Activated CD8-positive, alpha-beta T cell treated with anti-CD3 and anti-CD28 coated beads for 36 hours (primary cell): ENCODE data around the gene YAF2. TPM values are rescaled to one million over a fixed set of nuclear protein-coding genes. Genes with fewer than 3 reads are reported as not detected.
A peak's percentile ranks its signal among the peaks of the same experiment; 100 is the strongest.

Source experiments
- ATAC-seq: fragments of 200-7000 bp; cut with Tn5 transposase; one replicate; pipeline ENCODE4 v1.10.0; 2021; ENCODE audit warnings: mild to moderate bottlenecking, moderate library complexity
- CTCF ChIA-PET: fragments of 350-600 bp; sonication (Branson Sonifier 250); formaldehyde crosslinking; loops from one replicate; lab custom pipeline; 2021; ENCODE audit warnings: antibody characterized with exemption; lab: Charles Lee
- POLR2A ChIA-PET: fragments of 350-600 bp; sonication (Branson Sonifier 250); formaldehyde crosslinking; loops from one replicate; lab custom pipeline; 2021; ENCODE audit warnings: antibody characterized with exemption; lab: Charles Lee
- DNase-seq: peaks from one replicate; pipeline ENCODE4 v3.0.0-alpha.2; 2020
- H3K27ac Mint-ChIP-seq: one replicate; pipeline ENCODE4 v1.8.0; 2021; ENCODE audit warnings: mild to moderate bottlenecking, mixed read lengths
- H3K27me3 Mint-ChIP-seq: one replicate; pipeline ENCODE4 v1.8.0; 2021; ENCODE audit warnings: mixed read lengths
- H3K36me3 Mint-ChIP-seq: one replicate; pipeline ENCODE4 v1.8.0; 2021; ENCODE audit warnings: low read depth, mixed read lengths
- H3K4me1 Mint-ChIP-seq: one replicate; pipeline ENCODE4 v1.8.0; 2021; ENCODE audit warnings: low read depth, mixed read lengths
- H3K4me3 Mint-ChIP-seq: one replicate; pipeline ENCODE4 v1.8.0; 2021; ENCODE audit warnings: mild to moderate bottlenecking, moderate library complexity, mixed read lengths
- H3K9me3 Mint-ChIP-seq: one replicate; pipeline ENCODE4 v1.8.0; 2021; ENCODE audit warnings: mixed read lengths
- intact Hi-C: fragments of 100-400 bp; cut with micrococcal nuclease; formaldehyde crosslinking; loops from one replicate; pipeline ENCODE4 v1.10.0; 2022
- total RNA-seq, 2 experiments: library from RNA; stranded (reverse); gene quantifications; one replicate each; pipeline ENCODE4 v1.2.3, GENCODE V29; 2021
- TF ChIP-seq, protein P1 (sequence below): fragments of 200-600 bp; IDR thresholded peaks from one replicate; pipeline ENCODE4 v1.8.0; 2022; ENCODE audit warnings: antibody characterized with exemption, mild to moderate bottlenecking

Gene YAF2
- total RNA-seq, 2 experiments from 2014 or later, result 39.4 to 40.8 TPM

DNA sequence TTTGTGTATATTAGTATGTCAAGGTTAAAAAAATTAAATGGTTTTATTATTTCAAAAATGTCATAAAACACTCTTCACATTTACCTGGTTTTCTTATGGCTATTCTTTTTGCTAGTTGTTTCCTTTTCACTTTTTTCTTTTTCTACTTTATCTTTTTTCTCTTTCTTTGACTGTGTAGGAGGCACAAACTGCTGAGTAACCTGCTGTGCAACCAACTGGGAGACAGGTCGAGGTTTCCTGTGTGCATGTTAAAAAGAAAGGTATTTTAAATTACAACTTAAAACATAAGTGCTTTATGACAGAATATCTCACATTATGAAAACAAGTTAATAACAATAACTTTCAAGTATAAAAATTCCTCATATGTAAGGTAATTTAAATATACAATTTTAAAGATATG lies 76.5 kb downstream of the YAF2 start:
- Mint-ChIP-seq H3K4me3 (no peak overlapping the region), H3K27ac (peak overlapping the region; percentile 61), H3K9me3 (no peaks in the 10 kb centered on the region), H3K36me3 (peaks cover 8% of the 10 kb centered on the region), H3K4me1 (peaks cover 15% of the 10 kb centered on the region), H3K27me3 (no peaks in the 10 kb centered on the region)
- ChIA-PET CTCF (interaction anchor here (2.1 kb wide), 1 partner anchor 211 kb away, joined by 7 read pairs; no protein-coding TSS in a partner anchor), POLR2A (interaction anchor here (1.3 kb wide), 1 partner anchor 16 kb away, joined by 4 read pairs; no protein-coding TSS in a partner anchor)
- ATAC-seq (no peak), DNase-seq (no peak)
- TF ChIP-seq, protein P1, sequence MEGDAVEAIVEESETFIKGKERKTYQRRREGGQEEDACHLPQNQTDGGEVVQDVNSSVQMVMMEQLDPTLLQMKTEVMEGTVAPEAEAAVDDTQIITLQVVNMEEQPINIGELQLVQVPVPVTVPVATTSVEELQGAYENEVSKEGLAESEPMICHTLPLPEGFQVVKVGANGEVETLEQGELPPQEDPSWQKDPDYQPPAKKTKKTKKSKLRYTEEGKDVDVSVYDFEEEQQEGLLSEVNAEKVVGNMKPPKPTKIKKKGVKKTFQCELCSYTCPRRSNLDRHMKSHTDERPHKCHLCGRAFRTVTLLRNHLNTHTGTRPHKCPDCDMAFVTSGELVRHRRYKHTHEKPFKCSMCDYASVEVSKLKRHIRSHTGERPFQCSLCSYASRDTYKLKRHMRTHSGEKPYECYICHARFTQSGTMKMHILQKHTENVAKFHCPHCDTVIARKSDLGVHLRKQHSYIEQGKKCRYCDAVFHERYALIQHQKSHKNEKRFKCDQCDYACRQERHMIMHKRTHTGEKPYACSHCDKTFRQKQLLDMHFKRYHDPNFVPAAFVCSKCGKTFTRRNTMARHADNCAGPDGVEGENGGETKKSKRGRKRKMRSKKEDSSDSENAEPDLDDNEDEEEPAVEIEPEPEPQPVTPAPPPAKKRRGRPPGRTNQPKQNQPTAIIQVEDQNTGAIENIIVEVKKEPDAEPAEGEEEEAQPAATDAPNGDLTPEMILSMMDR, result no peak
- intact Hi-C loops, result no loop called here

DNA sequence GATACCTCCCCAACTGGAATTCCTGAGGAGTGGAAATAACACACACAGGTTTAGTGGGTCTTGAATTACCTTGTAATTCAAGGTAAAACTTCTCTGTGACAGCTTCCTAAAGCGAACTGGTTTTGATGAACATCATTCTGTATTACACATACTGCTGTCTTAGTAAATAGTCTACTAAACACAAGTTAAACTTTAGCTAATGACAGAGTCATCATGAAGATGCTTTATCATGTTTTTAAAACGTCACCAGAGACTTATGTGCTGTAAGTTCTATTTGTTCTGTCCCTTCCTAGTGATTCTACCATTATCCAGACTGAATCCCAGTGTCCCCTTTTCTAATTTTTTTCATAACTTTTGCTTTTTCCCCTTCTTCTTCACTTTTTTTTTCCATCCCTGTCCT lies 81.8 kb downstream of the YAF2 start:
- CTCF ChIA-PET, result interaction anchor here (1.1 to 1.3 kb wide), 2 partner anchors 11 kb away, joined by 3 to 4 read pairs; no protein-coding TSS in a partner anchor
- intact Hi-C loops, result no loop called here

DNA sequence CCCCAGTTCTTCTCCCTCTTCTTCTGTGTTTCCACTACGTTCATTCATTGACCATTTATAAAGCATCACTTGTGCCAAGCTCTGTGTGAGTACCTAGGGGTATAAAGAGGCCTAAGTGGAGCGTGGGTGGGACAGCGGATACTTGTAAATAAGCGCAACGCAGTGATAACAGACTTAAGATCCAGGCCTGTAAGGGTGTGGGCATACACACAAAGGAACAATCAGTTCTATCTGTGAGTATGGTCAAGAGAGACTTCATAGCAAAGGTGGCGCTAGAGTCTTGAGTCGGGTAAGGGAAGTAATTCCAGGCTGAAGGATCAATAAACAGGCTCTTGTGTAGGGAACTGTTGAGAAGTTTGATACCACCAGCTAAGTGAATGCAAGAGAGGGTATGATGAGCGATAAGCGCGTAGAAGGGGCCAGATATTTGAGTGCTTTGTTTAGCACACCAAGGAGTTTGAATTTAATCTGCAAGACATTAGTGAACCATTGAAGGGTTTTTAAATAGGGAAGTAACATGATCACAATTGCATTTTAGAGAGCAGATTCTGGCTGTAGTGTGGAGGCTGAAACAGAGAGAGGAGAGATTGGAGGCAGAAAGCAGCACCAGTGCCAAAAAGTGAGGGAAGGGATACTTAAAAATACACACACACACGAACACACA lies 92.4 kb downstream of the YAF2 start:
- Mint-ChIP-seq H3K4me1 (peaks cover 28% of the 10 kb centered on the region), H3K4me3 (peak overlapping the region; percentile 80)
- TF ChIP-seq, protein P1, result no peak

More for the DNA sequence above, 81.8 kb downstream of the YAF2 start:
- POLR2A ChIA-PET, result no interaction called here
- peaks cover under 1% of the 10 kb centered on the region for H3K4me1 Mint-ChIP-seq
- no peak overlapping the region for H3K27ac Mint-ChIP-seq
- no peaks in the 10 kb centered on the region for H3K27me3 Mint-ChIP-seq
- TF ChIP-seq, protein P1, result no peak
- peaks cover 4% of the 10 kb centered on the region for H3K36me3 Mint-ChIP-seq
- DNase-seq (no peak), ATAC-seq (no peak)
- no peak overlapping the region for H3K4me3 Mint-ChIP-seq
- H3K9me3 Mint-ChIP-seq, result no peaks in the 10 kb centered on the region

DNA sequence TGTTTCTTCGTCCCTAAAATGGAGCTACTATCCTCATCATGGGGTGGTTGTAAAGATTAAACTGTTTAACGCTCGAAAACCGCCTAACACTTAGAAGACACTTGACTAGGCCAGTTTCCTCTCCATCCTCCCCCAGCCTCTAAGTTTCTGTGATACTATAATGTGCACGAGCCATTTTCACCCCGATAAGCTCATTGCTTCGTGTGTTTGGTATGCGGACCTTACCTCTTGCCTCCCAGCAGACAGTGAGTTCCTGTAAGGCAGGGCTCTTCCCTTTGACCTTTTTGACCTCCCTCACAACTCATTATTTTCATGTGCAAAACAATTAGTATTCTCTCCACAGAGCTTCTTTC lies 92.9 kb downstream of the YAF2 start:
- TF ChIP-seq, protein P1, result no peak
- POLR2A ChIA-PET, result interaction anchor here (0.7 to 1.4 kb wide), 4 partner anchors 16 to 94 kb away, joined by 3 to 8 read pairs (median 4); no protein-coding TSS in a partner anchor
- H3K4me3 Mint-ChIP-seq, result peak overlapping the region; percentile 80
- intact Hi-C loops, result no loop called here
- ATAC-seq (peak; percentile 12), DNase-seq (peak; percentile 6)
- H3K27ac Mint-ChIP-seq, result peak overlapping the region; percentile 56
- CTCF ChIA-PET, result interaction anchor here (0.8 to 1.7 kb wide), 6 partner anchors 10 to 227 kb away, joined by 3 to 7 read pairs (median 4); no protein-coding TSS in a partner anchor
- peaks cover 31% of the 10 kb centered on the region for H3K4me1 Mint-ChIP-seq
- H3K27me3 Mint-ChIP-seq, result no peaks in the 10 kb centered on the region
- no peaks in the 10 kb centered on the region for H3K36me3 Mint-ChIP-seq
- no peaks in the 10 kb centered on the region for H3K9me3 Mint-ChIP-seq

More for the DNA sequence above, 92.4 kb downstream of the YAF2 start:
- peak overlapping the region; percentile 56 for H3K27ac Mint-ChIP-seq
- ChIA-PET POLR2A (interaction anchor here (0.7 to 1.4 kb wide), 4 partner anchors 15 to 93 kb away, joined by 3 to 8 read pairs (median 4); no protein-coding TSS in a partner anchor), CTCF (interaction anchor here (0.8 to 1.7 kb wide), 6 partner anchors 10 to 226 kb away, joined by 3 to 7 read pairs (median 4); no protein-coding TSS in a partner anchor)
- ATAC-seq (no peak), DNase-seq (no peak)
- intact Hi-C loops, result no loop called here
- no peaks in the 10 kb centered on the region for H3K27me3 Mint-ChIP-seq
- H3K9me3 Mint-ChIP-seq, result no peaks in the 10 kb centered on the region
- H3K36me3 Mint-ChIP-seq, result no peaks in the 10 kb centered on the region
